Caco-2 (cell line): ENCODE measurements around the gene COL8A1. TPM values are rescaled to one million over a fixed set of nuclear protein-coding genes. Genes with fewer than 3 reads are reported as not detected.

ENCODE experiments used
- BruUV-seq: library from RNA; stranded (reverse); fragments of 400-500 nt; replicated peaks from 2 replicates; lab custom pipeline; 2021; lab: Mats Ljungman, UMichigan
- CTCF ChIA-PET: fragments of 300-600 bp; sonication (Branson Sonifier 250); formaldehyde crosslinking; loops from one replicate; lab custom pipeline; 2022; ENCODE audit warnings: antibody characterized with exemption; lab: Charles Lee
- POLR2A ChIA-PET: fragments of 300-600 bp; sonication (Branson Sonifier 250); formaldehyde crosslinking; loops from one replicate; lab custom pipeline; 2022; ENCODE audit warnings: antibody characterized with exemption; lab: Charles Lee
- DNase-seq, 2 experiments: peaks; one replicate each; pipeline versions ENCODE4 v3.0.0 to v3.0.0-alpha.2; 2020 to 2022
- H3K27me3 ChIP-seq: replicated peaks from 2 replicates; pipeline ENCODE4 v1.6.0; 2011; ENCODE audit warnings: low read length; ENCODE audit not compliant: control insufficient read depth, insufficient read depth
- H3K36me3 ChIP-seq: 2 replicates; pipeline ENCODE4 v1.5.1; 2011; ENCODE audit warnings: low read length; ENCODE audit not compliant: control insufficient read depth, insufficient read depth
- H3K4me1 ChIP-seq: fragments of 250-450 bp; sonication (Bioruptor Pico); 2 replicates; pipeline ENCODE4 v1.5.1; 2020; ENCODE audit warnings: mild to moderate bottlenecking
- H3K4me3 ChIP-seq: 2 replicates; pipeline ENCODE4 v1.5.1; 2011; ENCODE audit warnings: low read depth, mild to moderate bottlenecking, control low read depth, low read length
- H3K9me3 ChIP-seq: fragments of 250-450 bp; sonication (Bioruptor Pico); 2 replicates; pipeline ENCODE4 v1.5.1; 2020; ENCODE audit warnings: mild to moderate bottlenecking, moderate library complexity
- H3K27ac Mint-ChIP-seq: one replicate; pipeline ENCODE4 v1.8.0; 2022; ENCODE audit warnings: mixed read lengths; ENCODE audit not compliant: unreplicated experiment
- H3K27me3 Mint-ChIP-seq: one replicate; pipeline ENCODE4 v1.8.0; 2022; ENCODE audit warnings: mixed read lengths; ENCODE audit not compliant: insufficient read depth, unreplicated experiment
- H3K36me3 Mint-ChIP-seq: one replicate; pipeline ENCODE4 v1.8.0; 2022; ENCODE audit warnings: mild to moderate bottlenecking, mixed read lengths; ENCODE audit not compliant: insufficient read depth, unreplicated experiment
- H3K4me1 Mint-ChIP-seq: one replicate; pipeline ENCODE4 v1.8.0; 2022; ENCODE audit warnings: low read depth, mixed read lengths; ENCODE audit not compliant: unreplicated experiment
- H3K4me3 Mint-ChIP-seq: one replicate; pipeline ENCODE4 v1.8.0; 2022; ENCODE audit warnings: mild to moderate bottlenecking, moderate library complexity, mixed read lengths; ENCODE audit not compliant: unreplicated experiment
- H3K9me3 Mint-ChIP-seq: one replicate; pipeline ENCODE4 v1.8.0; 2022; ENCODE audit warnings: mixed read lengths; ENCODE audit not compliant: unreplicated experiment
- intact Hi-C: fragments of 100-400 bp; cut with micrococcal nuclease; formaldehyde crosslinking; loops from one replicate; pipeline ENCODE4 v1.10.0; 2022; ENCODE audit not compliant: unreplicated experiment
- total RNA-seq: library from RNA; stranded (reverse); gene quantifications from 2 replicates; pipeline ENCODE4 v1.2.3, GENCODE V29; 2022
- TF ChIP-seq, protein P1 (sequence below), 2 experiments: fragments of 200-600 bp in 1 of 2; IDR thresholded peaks; 1 replicate in 1 of 2; 2 replicates in 1 of 2; pipeline versions ENCODE4 v1.5.1 to v1.8.0; 2011 to 2022; ENCODE audit warnings: antibody characterized with exemption in 1 of 2, control low read depth in 1 of 2, inconsistent platforms in 1 of 2, low read depth in 1 of 2, low read length in 1 of 2, mild to moderate bottlenecking in 1 of 2, moderate library complexity in 1 of 2; ENCODE audit not compliant: insufficient read depth in 1 of 2, severe bottlenecking in 1 of 2, unreplicated experiment in 1 of 2

The COL8A1 gene
- total RNA-seq, 1 experiment from 2014 or later = not detected

DNA sequence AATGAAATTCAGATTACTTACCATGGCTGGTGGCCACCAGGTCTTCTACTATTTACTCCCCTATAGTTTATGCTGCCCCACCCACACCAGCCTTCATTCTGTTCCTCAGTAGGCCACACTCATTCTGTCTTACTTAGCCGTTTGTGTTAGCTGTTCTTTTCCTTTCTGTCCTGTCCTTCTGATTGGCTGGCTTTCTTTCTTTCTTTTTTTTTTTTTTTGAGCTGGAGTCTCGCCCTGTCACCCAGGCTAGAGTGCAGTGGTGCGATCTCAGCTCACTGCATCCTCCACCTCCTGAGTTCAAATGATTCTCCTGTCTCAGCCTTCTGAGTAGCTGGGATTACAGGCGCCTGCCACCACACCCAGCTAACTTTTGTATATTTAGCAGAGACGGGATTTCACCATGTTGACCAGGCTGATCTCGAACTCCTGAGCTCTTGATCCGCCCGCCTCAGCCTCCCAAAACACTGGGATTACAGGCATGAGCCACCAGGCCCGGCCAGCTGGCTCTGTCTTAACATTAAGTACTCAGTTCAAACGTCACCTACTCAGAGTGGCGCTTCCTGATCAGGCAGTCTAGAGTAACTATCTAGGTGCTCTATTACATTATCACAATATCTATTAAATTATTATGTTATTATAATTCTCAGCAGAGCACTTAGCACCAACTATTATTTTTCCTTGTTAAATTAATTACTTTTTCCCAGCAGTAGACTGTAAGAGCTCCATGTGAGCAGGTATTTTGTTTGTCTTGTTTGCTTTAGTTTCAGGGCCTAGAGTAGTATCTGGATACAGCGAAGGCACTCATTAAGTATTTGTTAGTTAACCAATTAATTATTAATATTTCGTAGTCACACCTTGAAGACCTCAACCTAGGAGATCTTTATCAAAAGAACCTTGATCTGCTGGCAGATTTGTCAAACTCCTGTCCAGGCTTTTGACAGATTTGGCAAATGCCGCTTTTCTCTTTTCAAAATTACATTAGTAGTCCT lies 185.6 kb downstream of the COL8A1 start:
- DNase-seq = no peak
- BruUV-seq = no TSS peak
- H3K36me3 ChIP-seq = no peaks in the 10 kb centered on the region
- Mint-ChIP-seq H3K9me3 (no peaks in the 10 kb centered on the region), H3K36me3 (no peaks in the 10 kb centered on the region), H3K4me3 (no peak overlapping the region), H3K27ac (no peak overlapping the region), H3K4me1 (peaks cover 7% of the 10 kb centered on the region), H3K27me3 (no peaks in the 10 kb centered on the region)
- ChIA-PET POLR2A (interaction anchor here (0.6 kb wide), 1 partner anchor 743 kb away, joined by 6 read pairs; no protein-coding TSS in a partner anchor), CTCF (interaction anchor here (0.8 to 1.0 kb wide), 2 partner anchors 8 to 430 kb away, joined by 3 read pairs; no protein-coding TSS in a partner anchor)
- TF ChIP-seq, protein P1, sequence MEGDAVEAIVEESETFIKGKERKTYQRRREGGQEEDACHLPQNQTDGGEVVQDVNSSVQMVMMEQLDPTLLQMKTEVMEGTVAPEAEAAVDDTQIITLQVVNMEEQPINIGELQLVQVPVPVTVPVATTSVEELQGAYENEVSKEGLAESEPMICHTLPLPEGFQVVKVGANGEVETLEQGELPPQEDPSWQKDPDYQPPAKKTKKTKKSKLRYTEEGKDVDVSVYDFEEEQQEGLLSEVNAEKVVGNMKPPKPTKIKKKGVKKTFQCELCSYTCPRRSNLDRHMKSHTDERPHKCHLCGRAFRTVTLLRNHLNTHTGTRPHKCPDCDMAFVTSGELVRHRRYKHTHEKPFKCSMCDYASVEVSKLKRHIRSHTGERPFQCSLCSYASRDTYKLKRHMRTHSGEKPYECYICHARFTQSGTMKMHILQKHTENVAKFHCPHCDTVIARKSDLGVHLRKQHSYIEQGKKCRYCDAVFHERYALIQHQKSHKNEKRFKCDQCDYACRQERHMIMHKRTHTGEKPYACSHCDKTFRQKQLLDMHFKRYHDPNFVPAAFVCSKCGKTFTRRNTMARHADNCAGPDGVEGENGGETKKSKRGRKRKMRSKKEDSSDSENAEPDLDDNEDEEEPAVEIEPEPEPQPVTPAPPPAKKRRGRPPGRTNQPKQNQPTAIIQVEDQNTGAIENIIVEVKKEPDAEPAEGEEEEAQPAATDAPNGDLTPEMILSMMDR (IDR thresholded peaks at IDR 0.05; ENCODE audit: insufficient read depth in 1 of 2, low read depth in 1 of 2, low read length in 1 of 2, severe bottlenecking in 1 of 2, unreplicated experiment in 1 of 2) = no peak
- H3K27me3 ChIP-seq = no peaks in the 10 kb centered on the region
- H3K9me3 ChIP-seq = no peaks in the 10 kb centered on the region
- intact Hi-C loops = no loop called here
- H3K4me3 ChIP-seq = no peak overlapping the region
- H3K4me1 ChIP-seq = no peaks in the 10 kb centered on the region; the same call in none of the 2 replicates

- no peaks in the 10 kb centered on the region for H3K36me3 ChIP-seq
- intact Hi-C loops = no loop called here
- no peak overlapping the region for H3K27ac Mint-ChIP-seq
- peaks cover 13% of the 10 kb centered on the region for H3K4me1 Mint-ChIP-seq
- no peaks in the 10 kb centered on the region for H3K9me3 Mint-ChIP-seq
- CTCF ChIA-PET = no interaction called here
- no peak overlapping the region for H3K4me3 Mint-ChIP-seq
- DNase-seq = no peak
- H3K27me3 Mint-ChIP-seq = no peaks in the 10 kb centered on the region
- no peaks in the 10 kb centered on the region for H3K36me3 Mint-ChIP-seq
- POLR2A ChIA-PET = no interaction called here
- H3K27me3 ChIP-seq = no peaks in the 10 kb centered on the region
- TF ChIP-seq, protein P1 (IDR thresholded peaks at IDR 0.05; ENCODE audit: insufficient read depth in 1 of 2, low read depth in 1 of 2, low read length in 1 of 2, severe bottlenecking in 1 of 2, unreplicated experiment in 1 of 2) = no peak
- BruUV-seq = no TSS peak
- H3K4me1 ChIP-seq = no peaks in the 10 kb centered on the region; the same call in none of the 2 replicates
- H3K4me3 ChIP-seq = no peak overlapping the region
- H3K9me3 ChIP-seq = no peaks in the 10 kb centered on the region
These were observed 186.7 kb downstream of the COL8A1 start for GRCh38 chr3:99825004-99825640.

- Mint-ChIP-seq H3K4me1 (peaks cover 21% of the 10 kb centered on the region), H3K27me3 (no peaks in the 10 kb centered on the region), H3K9me3 (no peaks in the 10 kb centered on the region), H3K36me3 (no peaks in the 10 kb centered on the region), H3K4me3 (no peak overlapping the region), H3K27ac (no peak overlapping the region)
- POLR2A ChIA-PET = no interaction called here
- Histone ChIP-seq H3K9me3 (no peaks in the 10 kb centered on the region), H3K36me3 (no peaks in the 10 kb centered on the region), H3K4me1 (no peaks in the 10 kb centered on the region; the same call in 1 of the 2 replicates), H3K4me3 (no peak overlapping the region), H3K27me3 (no peaks in the 10 kb centered on the region)
- CTCF ChIA-PET = no interaction called here
- no peak for DNase-seq
- intact Hi-C loops = loop anchor here (5.0 kb wide), 1 partner anchor 487 kb away; no protein-coding TSS in a partner anchor
- TF ChIP-seq, protein P1 (IDR thresholded peaks at IDR 0.05; ENCODE audit: insufficient read depth in 1 of 2, low read depth in 1 of 2, low read length in 1 of 2, severe bottlenecking in 1 of 2, unreplicated experiment in 1 of 2) = no peak
- BruUV-seq = no TSS peak
These were observed 191.4 kb downstream of the COL8A1 start for GRCh38 chr3:99829844-99830243.
